ENCODE measurements around the gene ZNF423.

The ZNF423 gene

DNA sequence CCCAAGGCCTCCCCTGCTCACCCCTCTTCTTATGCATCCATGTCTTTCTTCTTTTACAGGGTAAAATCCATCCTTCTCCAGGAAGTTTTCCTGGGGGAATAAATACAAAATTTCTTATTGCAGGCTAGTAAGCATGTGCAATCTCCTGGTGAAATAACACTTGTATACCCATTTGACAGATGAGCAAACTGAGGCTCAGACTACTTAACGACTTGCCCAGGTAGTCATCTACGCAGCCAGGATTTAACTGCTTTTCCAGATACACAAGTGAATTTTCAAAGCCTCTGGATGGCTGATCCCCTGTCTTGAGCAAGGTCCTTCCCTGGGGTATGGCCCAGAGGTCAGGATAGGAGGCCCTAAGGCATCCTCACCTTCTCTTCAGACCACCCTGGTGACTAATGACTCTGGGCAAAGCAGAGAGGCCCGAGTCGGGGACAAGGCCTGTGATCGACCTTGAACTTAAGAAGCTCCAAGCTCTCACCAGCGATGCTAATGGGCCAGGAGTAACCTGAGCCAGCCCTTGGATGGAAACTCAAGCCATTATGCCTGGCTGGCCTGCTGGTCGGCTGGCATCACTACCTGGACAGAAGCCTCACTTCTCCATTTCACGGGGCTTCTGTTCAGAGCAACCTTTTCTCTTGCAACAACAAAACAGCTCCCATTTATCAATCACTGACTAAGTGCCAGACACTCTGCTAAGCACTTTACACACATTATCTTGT, 33.1 kb downstream of the ZNF423 start:
- DNase-seq, result no peak

DNA sequence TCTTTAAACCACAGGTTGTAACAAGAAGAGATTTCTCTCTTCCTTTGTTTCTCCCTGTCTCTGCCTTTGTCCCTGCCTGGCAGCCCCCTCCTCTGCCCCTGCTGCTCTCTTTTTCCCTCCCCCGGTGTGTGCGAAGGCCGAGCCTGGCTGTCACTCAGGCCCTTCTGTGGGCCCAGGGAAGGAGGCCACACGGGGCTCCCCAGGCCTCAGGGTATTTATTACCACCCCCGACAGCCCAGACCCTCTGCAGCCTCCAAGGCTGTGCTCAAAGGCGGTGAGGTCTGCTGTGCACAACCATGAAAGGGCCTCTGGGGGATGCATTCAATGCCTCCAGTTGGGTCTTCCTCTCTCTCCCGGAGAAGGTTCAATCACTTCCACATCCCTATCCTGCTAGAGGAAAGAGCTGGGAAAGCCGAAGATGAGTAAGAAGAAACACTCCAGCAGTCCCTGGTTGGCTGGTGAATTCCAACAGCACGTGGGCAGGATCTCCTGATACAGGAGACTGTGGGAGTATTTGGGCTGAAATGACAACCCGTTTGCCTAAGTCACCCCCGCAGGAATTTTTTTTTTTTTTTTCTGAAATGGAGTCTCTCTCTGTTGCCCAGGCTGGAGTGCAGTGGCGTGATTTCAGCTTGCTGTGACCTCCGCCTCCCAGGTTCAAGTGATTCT, 34.2 kb downstream of the ZNF423 start:
- no peak for DNase-seq

DNA sequence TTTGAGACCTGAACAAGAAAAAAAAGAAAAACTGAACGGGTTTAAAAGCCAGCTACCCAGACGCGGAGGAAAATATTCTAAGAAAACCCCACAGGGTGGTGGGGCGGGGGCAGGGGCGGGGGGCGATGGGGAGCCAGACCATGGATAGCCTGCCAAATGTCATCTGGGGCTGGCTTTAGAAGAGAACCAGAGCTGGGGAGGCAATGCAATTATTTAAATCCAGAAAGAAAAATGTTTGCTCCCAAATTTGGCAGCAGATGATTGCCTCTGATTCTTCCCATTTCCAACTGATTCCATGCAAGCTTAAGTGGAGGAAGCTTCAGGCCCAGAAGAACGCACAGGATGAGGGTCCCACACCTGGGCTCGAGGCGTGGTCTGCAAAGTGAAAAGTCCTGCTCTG, 34.8 kb downstream of the ZNF423 start:
- no peak for DNase-seq

DNA sequence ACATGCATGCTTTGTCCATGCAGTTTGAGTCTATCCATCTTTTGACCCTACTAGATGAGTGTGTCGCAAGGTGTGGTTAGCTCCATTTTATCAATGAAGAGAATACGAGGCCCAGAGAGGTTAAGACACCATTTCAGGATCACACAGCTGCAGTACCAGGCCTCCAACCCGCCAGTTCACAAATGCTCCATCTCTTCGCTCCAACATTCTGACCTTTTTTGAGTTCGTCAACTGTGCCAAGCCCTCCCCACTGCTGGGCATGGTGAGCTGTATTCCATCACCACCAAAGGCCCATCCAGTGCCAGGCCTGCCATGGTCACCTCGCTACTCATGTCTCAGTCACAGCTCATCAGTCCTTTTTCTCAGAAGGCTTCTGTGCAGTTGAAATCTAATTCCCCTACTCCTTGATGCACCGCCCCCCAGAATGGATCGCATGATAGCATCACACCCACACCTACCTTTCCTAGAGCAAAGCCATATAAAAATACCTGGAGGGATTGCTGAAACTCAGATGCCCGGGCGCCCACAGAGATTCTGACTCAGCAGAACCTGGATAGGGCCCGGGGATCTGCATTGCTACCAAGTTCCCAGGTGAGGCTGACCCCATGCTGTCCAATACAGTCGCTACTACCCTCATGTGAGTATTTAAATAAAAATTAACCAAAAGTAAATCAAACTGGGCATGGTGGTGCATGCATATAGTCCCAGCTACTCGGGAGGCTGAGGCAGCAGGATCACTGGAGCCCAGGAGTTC, 38.0 kb downstream of the ZNF423 start:
- DNase-seq, result no peak

DNA sequence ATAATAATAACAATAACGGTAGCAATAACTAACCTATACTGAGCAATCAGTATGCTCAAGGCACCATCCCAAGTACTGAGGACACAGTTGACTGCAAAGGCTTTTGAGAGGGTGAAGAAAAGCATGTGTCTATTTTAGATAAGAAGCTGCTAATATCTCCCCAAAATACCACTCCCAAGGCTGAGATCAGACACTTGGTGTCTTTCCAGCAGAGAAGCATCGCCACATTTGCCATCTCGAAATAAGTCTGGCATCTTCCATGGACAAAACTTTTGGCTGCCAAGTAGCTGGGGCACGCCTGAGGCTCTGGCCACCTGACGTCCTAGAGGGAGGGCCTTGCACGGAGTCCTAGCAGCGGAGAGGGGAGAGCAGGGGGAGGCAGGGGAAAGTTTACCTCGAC, 39.0 kb downstream of the ZNF423 start:
- no peak for DNase-seq

DNA sequence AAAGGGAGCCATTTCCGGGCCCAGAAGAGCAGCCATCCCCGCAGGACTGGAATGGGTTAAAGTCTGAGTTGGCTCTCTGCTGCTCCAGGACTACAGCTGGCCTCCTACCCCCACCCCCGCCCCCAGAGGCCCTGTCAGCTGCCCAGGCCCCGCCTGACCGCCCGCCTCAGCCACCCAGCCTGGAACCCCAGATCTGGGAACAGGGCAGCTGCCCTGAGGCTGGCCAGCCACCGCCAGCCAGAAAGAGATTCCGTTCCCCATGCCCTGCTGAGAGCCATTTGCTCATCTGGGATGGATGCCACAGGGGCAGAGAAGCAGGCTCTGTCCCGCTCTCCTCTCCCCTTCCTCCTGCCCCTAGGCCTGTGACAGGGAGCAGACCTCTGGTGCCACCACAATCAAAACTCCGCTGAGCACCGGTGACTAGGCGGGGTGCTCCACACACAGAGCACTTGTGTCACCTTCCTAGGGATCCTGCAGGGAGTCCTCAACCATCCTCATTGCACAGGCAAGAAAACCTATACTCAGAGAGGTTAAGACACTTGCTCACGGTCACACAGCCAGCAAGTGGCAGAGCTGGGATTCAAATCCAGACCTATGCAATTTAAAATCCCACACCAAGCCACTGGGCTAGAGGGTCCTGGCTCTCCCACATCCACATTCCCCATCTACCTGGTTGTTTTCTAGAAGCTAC, 44.1 kb downstream of the ZNF423 start:
- DNase-seq, result no peak

DNA sequence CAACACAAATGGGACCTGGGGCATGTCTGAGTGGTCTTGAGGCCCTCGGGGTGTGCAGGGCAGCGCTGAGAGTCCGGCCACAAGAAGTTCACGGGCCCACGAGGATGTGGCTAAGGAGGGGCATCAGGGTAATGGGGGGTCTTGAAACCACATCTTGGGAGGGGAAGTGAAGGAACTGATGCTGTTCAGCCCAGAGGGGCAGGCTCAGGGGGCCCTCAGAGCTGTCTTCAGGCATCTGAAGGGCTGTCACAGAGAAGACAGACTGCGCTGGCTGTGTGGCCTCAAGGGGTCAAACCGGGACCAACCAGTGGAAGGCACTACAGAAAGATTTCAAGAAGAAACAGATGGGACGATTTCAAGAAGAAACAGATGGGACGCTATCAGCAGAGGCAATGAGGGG, 45.1 kb downstream of the ZNF423 start:
- no peak for DNase-seq

DNA sequence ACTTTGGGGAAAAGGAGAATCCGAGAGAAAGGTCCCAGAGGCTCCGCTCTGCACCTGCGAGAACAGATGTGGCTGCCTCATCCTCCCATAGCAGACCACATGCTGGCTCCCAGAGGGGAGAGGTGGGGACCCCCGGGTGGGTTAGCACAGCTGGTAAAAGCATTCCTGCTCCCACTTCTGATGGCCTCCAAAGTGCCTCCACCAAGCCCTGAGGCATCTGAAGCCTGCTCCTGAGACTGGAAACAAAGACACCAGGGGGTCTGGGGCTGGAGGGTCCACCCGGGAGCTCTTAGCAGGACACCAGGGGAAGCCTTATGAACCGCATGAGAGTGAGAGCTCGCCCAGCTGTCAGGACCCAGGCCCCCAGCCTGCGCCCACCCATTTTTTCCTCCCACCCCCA, 46.4 kb downstream of the ZNF423 start:
- DNase-seq, result no peak

DNA sequence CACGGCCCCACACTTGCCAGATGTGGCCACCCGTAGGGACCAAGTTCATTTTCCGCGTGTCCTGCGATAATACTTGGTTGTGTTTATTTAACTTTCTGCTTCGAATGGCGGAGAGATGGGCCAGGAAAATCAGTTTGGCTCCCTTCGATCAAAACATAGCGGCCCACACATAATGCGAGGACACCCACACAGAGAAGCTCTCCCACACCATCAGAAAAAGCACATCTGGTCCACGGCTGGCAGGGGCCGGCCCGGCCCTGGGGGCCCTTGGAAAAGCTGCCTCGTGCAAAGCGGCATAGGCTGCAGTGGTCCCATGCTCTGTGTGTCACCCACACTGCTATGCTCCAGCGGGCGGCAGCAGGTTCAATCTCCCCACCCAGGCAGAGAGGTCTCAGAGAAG, 46.9 kb downstream of the ZNF423 start:
- no peak for DNase-seq

DNA sequence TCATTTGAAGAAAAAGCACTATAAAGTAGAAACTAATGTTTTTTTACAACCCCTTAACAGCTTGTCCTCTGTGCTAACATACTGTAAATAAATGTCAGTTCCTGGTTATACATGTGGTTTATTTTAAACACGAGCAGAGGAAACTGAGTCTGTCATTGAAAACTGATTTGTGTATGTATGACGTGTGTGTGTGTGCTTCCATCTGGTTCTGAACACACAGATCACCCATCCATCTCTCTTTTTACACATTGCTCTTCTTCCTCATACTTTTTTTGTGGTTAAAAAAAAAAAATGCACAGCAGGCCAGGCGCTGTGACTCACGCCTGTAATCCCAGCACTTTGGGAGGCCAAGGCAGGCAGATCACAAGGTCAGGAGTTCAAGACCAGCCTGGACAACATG, 49.5 kb downstream of the ZNF423 start:
- no peak for DNase-seq

DNA sequence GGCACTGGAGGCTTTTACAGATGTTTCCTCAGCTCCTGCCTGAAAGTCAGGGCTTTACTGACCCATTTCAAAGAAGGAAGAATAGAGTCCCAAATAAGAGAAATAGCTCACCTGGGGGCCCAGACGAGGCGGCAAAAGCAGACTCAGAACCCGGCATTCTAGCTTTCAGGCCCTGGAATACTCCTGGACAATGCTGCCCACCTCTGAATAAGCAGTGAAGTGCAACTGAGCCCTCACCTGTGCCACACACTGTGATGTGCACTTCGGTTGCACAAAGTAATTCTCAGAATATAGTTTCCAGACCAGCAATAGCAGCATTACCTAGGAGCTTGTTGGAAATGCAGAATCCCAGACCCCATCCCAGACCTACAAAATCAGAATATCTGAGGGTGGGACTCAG, 54.6 kb downstream of the ZNF423 start:
- DNase-seq, result no peak

DNA sequence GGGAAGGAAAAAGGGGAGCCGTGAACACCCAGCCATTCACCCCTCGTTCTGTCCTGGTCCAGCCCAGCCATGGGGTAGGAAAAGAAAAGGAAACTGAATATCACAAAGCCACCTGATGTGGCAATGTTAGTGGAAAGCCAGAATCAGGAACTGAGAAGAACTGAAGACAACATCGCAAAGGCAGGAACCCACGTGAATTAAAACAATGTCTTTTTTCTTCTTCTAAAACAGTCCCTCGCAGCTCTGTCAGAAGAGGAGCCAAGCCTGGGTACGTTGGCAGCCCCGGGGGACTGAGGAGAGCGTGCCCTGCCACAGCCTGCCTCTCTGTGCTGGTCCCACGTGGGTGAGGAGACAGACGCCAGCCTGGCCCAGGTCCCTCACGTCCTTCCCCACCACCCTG, 55.0 kb downstream of the ZNF423 start:
- no peak for DNase-seq

DNA sequence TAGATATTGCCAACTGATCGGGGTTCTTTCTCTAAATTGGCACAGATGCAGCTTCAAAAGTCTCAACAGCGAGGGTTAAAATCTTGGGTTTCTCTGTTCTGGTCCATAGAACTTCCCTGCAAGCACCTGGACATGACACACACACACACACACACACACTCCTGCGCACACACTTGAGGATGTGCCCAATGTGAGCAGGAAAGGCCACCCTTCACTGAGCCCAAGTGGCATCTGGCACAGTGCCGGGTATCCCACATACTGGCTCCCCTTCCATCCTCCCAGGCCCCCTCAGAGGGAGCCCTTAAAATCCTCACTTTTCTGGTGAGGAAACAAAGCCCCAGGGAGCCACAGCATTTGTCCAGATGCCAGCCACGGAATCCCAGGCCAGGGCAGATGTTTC, 55.5 kb downstream of the ZNF423 start:
- DNase-seq, result no peak

DNA sequence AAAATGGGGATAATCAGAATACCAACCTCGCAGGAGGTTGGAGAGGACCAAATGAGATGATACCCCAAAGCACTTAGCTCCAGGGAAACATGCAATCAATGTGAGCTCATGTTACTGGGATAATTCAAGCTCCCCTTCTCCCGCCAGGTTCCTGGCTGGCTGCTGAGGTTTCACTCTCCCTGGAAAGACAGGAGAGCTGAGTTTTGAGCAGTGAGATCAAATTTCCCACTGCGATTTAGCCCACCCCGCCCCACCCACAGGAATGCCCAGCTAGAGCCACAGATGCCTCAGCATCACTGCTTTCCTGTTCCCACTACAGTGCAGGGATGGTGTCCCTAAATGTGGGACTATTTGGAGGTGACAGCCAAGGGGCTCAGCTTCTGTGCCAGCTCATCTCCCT, 56.7 kb downstream of the ZNF423 start:
- no peak for DNase-seq

DNA sequence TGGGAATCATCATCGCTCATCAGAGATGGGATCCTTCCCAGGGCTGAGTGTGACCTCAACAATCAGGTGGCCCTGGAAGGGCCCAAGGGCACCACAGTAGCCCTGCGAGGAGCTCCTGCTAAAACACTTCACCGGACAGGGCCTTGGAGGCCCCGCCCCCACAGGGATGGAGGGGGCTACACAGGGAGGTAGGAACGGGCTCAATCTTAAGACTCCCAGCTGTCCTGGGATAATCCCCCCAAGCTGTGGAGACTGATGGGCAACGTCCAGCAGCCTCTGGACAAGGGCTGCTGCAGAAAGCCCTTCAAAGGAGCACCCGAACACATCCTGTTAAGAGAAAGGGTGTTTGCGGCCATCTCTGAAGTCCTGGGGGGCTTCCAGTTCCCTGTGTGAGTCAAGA, 60.4 kb downstream of the ZNF423 start:
- DNase-seq, result no peak

DNA sequence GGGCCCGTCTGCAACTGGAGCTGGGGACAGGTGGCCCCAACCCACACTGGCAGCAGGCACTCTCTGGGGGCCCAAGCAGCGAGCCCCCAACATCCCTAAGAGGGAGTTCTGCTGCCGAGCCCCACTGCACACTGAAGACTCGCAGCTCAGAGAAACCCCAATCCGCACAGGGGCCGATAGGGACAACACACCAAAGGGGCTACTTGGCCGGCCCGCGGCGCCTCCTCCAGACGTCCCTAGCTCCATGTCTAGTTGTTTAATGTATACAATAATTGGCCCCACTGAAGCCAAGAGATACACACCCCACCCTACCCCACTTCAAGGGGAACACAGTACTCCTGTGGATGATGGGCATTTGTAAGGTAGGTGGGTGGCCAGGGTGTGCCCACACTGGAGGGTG, 62.7 kb downstream of the ZNF423 start:
- DNase-seq, result no peak

DNA sequence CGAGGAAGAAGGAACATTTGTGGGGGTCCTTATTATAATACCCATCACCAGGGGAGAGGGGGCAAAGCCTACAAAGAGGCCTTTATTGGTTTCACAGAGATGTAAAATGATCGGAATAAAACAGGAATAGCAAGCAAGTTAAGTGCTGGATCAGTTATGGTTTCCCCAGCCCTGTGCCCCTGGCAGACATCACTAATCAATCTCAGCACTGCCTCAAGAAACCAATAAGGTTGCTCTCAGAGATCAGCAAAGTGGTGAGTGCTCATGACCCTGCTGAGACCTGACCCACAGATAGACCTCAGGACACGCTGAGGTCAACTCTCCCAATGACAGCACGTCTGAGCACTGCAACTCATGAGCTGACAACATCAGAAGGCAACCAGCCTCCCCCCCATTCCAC, 66.3 kb downstream of the ZNF423 start:
- DNase-seq, result no peak

DNA sequence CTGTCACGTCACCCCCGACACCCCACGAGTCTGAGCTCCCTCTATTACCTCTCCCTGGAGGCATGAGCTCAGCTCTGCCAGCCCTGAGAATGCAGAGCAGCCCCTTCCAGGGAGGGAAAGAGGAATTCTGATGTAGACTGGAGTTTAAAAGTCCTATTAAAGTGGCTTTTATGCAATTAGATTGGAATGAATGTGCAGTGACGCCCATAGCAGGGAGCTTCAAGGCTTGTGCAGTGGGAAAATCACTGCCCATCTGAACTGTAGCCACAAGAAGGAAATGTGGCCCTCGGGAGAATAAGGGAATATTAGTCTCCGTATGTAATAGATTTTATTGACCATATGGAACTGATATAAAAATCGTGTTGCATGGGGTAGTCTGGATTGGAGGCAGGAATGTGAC, 66.9 kb downstream of the ZNF423 start:
- DNase-seq, result no peak

DNA sequence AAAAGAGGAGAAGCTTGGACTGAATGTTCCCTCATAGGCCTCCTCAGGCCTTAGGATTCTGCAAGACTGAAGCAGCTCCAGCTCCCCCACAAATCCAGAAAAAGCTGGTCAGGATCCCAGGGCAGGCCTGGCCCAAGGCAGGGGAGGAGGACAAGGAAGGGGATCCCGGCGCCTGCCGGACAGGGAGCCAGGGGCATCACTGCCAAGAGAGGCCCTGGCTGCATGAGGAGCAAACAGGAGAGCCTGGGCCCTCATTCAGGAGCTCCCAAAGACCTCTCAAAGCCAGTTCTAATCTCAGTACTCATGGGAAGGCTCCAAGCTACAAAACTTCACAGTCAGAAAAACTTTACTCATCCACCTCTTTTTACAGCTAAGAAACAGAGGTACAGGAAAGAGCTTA, 67.3 kb downstream of the ZNF423 start:
- no peak for DNase-seq

DNA sequence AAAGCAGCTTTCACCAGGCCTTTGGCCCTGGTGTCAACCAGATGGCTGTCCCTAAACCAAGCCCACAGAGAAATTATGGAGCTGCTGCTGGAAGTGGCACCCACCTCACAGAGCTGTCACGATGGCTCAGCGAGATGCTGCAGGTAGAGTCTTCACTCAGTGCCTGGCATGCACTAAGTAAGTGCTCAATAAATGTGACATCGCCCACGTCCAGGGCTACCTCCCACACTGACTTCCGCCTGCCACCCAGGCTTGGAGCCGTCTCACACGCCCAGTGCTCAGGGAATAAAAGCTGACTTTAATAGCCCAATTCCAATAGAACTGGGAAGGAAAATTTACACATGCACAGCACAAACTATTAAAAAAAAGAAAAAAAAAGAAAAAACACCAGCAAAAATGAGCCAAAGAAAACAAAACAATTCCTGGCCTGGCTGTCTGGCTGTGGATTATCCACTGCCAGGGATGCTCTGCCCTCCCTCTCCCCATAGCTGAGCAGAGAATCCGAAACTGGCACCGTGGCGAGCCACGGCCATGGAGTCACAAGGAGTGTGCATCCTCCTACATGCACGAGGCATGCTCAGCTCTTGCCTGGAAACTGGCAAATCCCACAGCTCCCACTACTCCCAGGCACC, 68.9 kb downstream of the ZNF423 start:
- DNase-seq, result no peak

DNA sequence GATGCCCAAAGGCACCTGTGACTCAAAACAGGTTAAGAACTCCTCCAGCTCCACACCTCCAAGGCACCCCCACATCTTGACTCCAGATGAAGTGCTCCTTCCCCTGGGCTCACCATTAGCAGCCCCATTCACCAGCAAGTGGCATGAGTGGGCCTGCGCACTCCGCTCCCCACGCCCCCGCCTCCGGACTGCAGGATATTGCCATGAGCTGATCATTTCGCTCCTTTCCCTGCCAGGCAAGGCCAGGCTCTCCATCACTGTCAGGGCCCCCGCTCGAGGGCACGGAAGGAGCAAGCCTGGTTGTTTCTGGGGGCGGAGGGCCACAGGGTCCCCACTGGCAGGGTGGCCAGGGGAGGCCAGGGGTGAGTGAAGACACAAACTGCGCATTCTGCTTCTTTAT, 69.9 kb downstream of the ZNF423 start:
- no peak for DNase-seq

DNA sequence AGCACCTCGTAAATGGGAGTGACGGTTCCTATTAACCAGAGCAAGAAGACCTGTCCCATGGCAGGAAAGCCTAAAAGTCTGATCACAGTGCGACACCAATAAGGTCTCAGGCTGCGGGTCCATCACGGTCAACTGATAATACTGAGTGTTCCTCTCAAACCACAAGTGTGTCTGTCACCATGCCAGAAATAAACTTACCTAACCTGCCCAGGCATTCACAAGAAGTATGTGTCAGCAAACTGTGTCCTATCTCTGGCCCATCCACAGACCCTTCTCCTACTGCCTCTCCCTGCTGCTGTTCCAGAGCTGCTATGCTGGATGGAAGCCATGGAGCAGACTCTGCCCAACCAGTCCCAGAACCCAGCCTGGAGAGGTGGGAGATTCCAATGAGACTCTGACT, 73.5 kb downstream of the ZNF423 start:
- DNase-seq, result no peak

DNA sequence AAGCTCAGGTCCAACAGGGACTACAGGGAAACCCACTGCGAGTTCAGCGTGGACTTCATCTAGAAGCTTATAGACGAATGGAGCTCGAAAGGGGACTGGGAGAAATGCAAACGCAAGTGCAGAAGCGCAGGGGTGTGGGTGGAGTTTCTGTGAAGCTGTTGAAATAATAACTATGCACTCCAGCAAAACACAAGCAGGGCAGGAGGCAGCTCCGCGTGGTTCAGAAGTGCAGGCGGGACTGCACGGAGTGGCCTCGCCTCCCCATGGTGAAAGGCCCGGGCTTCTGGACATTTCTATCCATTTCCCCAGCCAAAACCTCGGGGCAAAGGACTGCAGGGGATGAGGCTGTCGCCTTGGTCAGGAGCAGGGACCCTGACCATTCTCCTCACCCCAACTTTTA, 74.5 kb downstream of the ZNF423 start:
- no peak for DNase-seq

Data from GDM1 (cell line).